DOHH2 (cell line): ENCODE results near the gene RFX4.

ENCODE experiments used
- H3F3A ChIP-seq: fragments of 200-600 bp; sonication (generic), shearing (Covaris generic); 2 replicates; pipeline ENCODE4 v1.6.0; 2016; ENCODE audit warnings: antibody characterized with exemption, mild to moderate bottlenecking; ENCODE audit not compliant: control insufficient read depth, insufficient read depth
- H3K27ac ChIP-seq: fragments of 200-600 bp; sonication (generic); 2 replicates; pipeline ENCODE4 v1.5.1; 2014; ENCODE audit warnings: low read depth, mild to moderate bottlenecking, low read length, moderate library complexity
- H3K27me3 ChIP-seq: fragments of 200-600 bp; sonication (generic); 2 replicates; pipeline ENCODE4 v1.6.1; 2014; ENCODE audit warnings: mild to moderate bottlenecking, low read length, mixed read lengths; ENCODE audit not compliant: control insufficient read depth
- H3K36me3 ChIP-seq: fragments of 200-600 bp; sonication (generic); 2 replicates; pipeline ENCODE4 v1.6.1; 2014; ENCODE audit warnings: mild to moderate bottlenecking, low read length, moderate library complexity, mixed read lengths; ENCODE audit not compliant: control insufficient read depth
- H3K4me1 ChIP-seq: fragments of 200-600 bp; sonication (generic); 2 replicates; pipeline ENCODE4 v1.6.1; 2014; ENCODE audit warnings: mild to moderate bottlenecking, low read length, mixed read lengths; ENCODE audit not compliant: control insufficient read depth
- H3K4me2 ChIP-seq: fragments of 200-600 bp; sonication (generic); 2 replicates; pipeline ENCODE4 v1.6.0; 2014; ENCODE audit warnings: mild to moderate bottlenecking, low read length, moderate library complexity
- H3K4me3 ChIP-seq: fragments of 200-600 bp; sonication (generic); 2 replicates; pipeline ENCODE4 v1.5.1; 2014; ENCODE audit warnings: mild to moderate bottlenecking, low read length, mixed read lengths
- H3K79me2 ChIP-seq: fragments of 200-600 bp; sonication (generic); 2 replicates; pipeline ENCODE4 v1.6.1; 2014; ENCODE audit warnings: mild to moderate bottlenecking, low read length, mixed read lengths; ENCODE audit not compliant: control insufficient read depth
- H3K9me2 ChIP-seq: fragments of 200-600 bp; sonication (generic); replicated peaks from 2 replicates; pipeline ENCODE4 v1.6.1; 2014; ENCODE audit warnings: mild to moderate bottlenecking, low read length, mixed read lengths; ENCODE audit not compliant: control insufficient read depth
- H3K9me3 ChIP-seq: fragments of 200-600 bp; sonication (generic); 2 replicates; pipeline ENCODE4 v1.6.1; 2014; ENCODE audit warnings: antibody characterized with exemption, low read length, mixed read lengths; ENCODE audit not compliant: control insufficient read depth, insufficient read depth
- H4K20me1 ChIP-seq: fragments of 200-600 bp; sonication (generic); 2 replicates; pipeline ENCODE4 v1.6.0; 2014; ENCODE audit warnings: low read depth, mild to moderate bottlenecking, antibody characterized with exemption, low read length, moderate library complexity; ENCODE audit not compliant: control insufficient read depth, insufficient read depth
- CTCF ChIP-seq: fragments of 200-600 bp; sonication (generic); IDR thresholded peaks from one replicate; pipeline ENCODE4 v1.5.1; 2014; ENCODE audit warnings: antibody characterized with exemption, mild to moderate bottlenecking, low read depth, low read length; ENCODE audit not compliant: poor library complexity, severe bottlenecking
- EZH2phosphoT487 ChIP-seq: fragments of 200-600 bp; sonication (generic); IDR thresholded peaks from 2 replicates; pipeline ENCODE4 v1.6.1; 2017; ENCODE audit warnings: borderline replicate concordance, mild to moderate bottlenecking, antibody characterized with exemption, low read length, moderate library complexity, mixed read lengths

The RFX4 gene

GRCh38 chr12:106576848-106577247 is 6.0 kb upstream of the RFX4 start:
- Histone ChIP-seq H3K4me1 (no peaks in the 10 kb centered on the region), H3K27me3 (no peaks in the 10 kb centered on the region)
- TF ChIP-seq EZH2phosphoT487, result no peak
- no peak for TF ChIP-seq CTCF

GRCh38 chr12:106580671-106581508 is 1.9 kb upstream of the RFX4 start:
- Histone ChIP-seq H4K20me1 (no peaks in the 10 kb centered on the region), H3K4me3 (no peak overlapping the region), H3K36me3 (no peaks in the 10 kb centered on the region), H3K4me2 (no peak overlapping the region), H3K27me3 (peaks cover 15% of the 10 kb centered on the region), H3K9me3 (no peaks in the 10 kb centered on the region), H3K79me2 (no peaks in the 10 kb centered on the region), H3F3A (no peaks in the 10 kb centered on the region), H3K4me1 (no peaks in the 10 kb centered on the region), H3K27ac (no peak overlapping the region), H3K9me2 (no peaks in the 10 kb centered on the region)
- no peak for TF ChIP-seq CTCF
- TF ChIP-seq EZH2phosphoT487, result no peak

More at GRCh38 chr12:106576848-106577247, 6.0 kb upstream of the RFX4 start:
- Histone ChIP-seq H3K4me3 (no peak overlapping the region), H4K20me1 (no peaks in the 10 kb centered on the region), H3F3A (no peaks in the 10 kb centered on the region), H3K27ac (no peak overlapping the region), H3K9me3 (no peaks in the 10 kb centered on the region), H3K79me2 (no peaks in the 10 kb centered on the region), H3K4me2 (no peak overlapping the region), H3K9me2 (no peaks in the 10 kb centered on the region), H3K36me3 (no peaks in the 10 kb centered on the region)

GRCh38 chr12:106581543-106582248 is 1.1 kb upstream of the RFX4 start:
- no peak overlapping the region for H3K4me2 ChIP-seq
- H3K27ac ChIP-seq, result no peak overlapping the region
- H3K9me3 ChIP-seq, result no peaks in the 10 kb centered on the region
- H3K27me3 ChIP-seq, result peaks cover 15% of the 10 kb centered on the region
- H3K79me2 ChIP-seq, result no peaks in the 10 kb centered on the region
- no peak for TF ChIP-seq EZH2phosphoT487
- TF ChIP-seq CTCF, result no peak
- H3K4me1 ChIP-seq, result no peaks in the 10 kb centered on the region
- no peaks in the 10 kb centered on the region for H4K20me1 ChIP-seq
- H3K9me2 ChIP-seq, result no peaks in the 10 kb centered on the region
- H3K36me3 ChIP-seq, result no peaks in the 10 kb centered on the region
- no peak overlapping the region for H3K4me3 ChIP-seq
- no peaks in the 10 kb centered on the region for H3F3A ChIP-seq
